Measurements from ENCODE around the gene SPATA32. TPM values are rescaled to one million over a fixed set of nuclear protein-coding genes. Genes with fewer than 3 reads are reported as not detected.
A peak's percentile ranks its signal among the peaks of the same experiment; 100 is the strongest.
"Not testable (repeated sequence)": the region's sequence is repeated elsewhere in the genome, so short reads cannot be mapped to it uniquely, and the experiment has no call there.

Gene SPATA32
- total RNA-seq, 1 donor from 2014 or later, result not detected

DNA sequence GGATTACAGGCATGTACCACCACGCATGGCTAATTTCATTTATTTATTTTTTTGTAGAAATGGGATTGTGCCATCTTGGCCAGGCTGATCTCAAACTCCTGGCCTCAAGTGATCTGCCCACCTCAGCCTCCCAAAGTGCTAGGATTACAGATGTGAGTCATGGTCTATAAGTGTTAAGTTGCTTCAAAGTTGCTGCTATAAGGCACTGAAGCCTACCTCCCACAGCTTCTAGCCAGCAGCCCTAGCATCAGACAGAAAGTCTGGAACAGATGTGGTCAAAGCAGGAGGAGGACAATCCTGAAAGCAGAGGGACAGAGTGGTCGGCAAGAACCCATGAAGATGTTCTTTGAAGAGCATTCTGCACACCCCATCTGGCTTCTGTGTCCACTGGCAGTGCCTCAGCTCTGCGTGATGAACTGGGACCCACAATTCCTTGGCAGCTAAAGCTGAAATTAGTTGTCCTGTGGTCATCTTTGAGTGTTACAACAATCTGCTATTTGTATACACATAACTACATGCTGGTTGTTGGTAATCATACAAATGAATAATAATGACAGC lies 43.7 kb upstream of the SPATA32 start:
- TF ChIP-seq POLR2AphosphoS5 (IDR thresholded peaks at IDR 0.05; ENCODE audit: insufficient read depth in 1 of 2, low read depth in 1 of 2) (no peak), CTCF (IDR thresholded peaks at IDR 0.05) (no peak), POLR2A (IDR thresholded peaks at IDR 0.05) (no peak)
- no peak for DNase-seq (ENCODE audit: extremely low spot score in 2 of 2)
- intact Hi-C loops (cut with DNase I), result no loop called here
- no peak overlapping the region for H3K4me3 ChIP-seq
- H3K4me1 ChIP-seq, result peaks cover 77% of the 10 kb centered on the region
- H3K9me3 ChIP-seq, result no peaks in the 10 kb centered on the region
- H3K36me3 ChIP-seq, result no peaks in the 10 kb centered on the region
- H3K27ac ChIP-seq, result peak overlapping the region; percentile 92
- no peaks in the 10 kb centered on the region for H3K27me3 ChIP-seq

DNA sequence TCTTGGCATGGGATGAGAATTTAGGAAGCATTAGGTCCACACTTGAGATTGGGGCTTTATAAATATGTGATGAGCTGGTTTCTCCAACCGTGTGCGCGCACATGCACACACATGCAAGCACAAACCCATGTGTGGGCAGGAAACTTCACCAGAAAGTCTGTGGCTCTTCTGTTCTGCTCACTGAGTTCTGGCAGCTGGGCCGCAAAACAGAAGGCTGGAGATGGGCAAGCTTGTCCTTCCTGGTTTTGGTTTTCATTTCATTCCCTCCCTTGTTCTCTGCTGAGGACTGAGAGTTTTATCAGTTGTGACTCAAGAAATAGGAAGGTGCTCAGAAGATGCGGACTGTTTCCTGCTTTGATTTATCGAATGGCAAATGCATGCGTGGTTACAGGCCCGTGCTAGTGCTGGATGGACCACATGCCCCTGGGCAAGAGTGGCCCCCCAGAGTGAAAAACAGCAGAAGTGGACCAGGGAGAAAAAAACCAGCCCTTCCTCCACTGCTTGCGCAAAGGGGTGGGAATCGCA lies 40.8 kb upstream of the SPATA32 start:
- H3K4me1 ChIP-seq, result peaks cover 76% of the 10 kb centered on the region
- H3K36me3 ChIP-seq, result no peaks in the 10 kb centered on the region
- intact Hi-C loops (cut with DNase I), result no loop called here
- H3K27ac ChIP-seq, result peak overlapping the region; percentile 79
- no peaks in the 10 kb centered on the region for H3K27me3 ChIP-seq
- peak; percentile 22 to 35 for TF ChIP-seq POLR2AphosphoS5 (IDR thresholded peaks at IDR 0.05; ENCODE audit: insufficient read depth in 1 of 2, low read depth in 1 of 2)
- no peak for TF ChIP-seq POLR2A (IDR thresholded peaks at IDR 0.05)
- H3K4me3 ChIP-seq, result no peak overlapping the region
- no peak for DNase-seq (ENCODE audit: extremely low spot score in 2 of 2)
- no peaks in the 10 kb centered on the region for H3K9me3 ChIP-seq

DNA sequence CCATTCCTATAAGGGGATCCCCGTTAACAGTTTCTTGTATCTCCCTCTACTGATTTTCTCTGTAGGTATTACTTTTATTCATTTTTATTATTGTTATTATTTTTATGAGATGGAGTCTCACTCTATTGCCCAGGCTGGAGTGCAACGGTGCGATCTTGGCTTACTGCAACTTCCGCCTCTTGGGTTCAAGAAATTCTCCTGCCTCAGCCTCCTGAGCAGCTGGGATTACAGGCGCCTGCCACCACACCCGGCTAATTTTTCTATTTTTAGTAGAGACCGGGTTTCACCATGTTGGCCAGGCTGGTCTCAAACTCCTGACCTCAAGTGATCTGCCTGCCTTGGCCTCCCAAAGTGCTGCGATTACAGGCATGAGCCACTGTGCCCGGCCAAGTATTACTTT lies 40.3 kb upstream of the SPATA32 start:
- peaks cover 76% of the 10 kb centered on the region for H3K4me1 ChIP-seq
- H3K27ac ChIP-seq, result peak overlapping the region; percentile 79
- DNase-seq (ENCODE audit: extremely low spot score in 2 of 2); intact Hi-C loops (cut with DNase I); H3K27me3 ChIP-seq; H3K36me3 ChIP-seq; H3K9me3 ChIP-seq; H3K4me3 ChIP-seq: not testable (repeated sequence)

- Histone ChIP-seq H3K36me3 (no peaks in the 10 kb centered on the region), H3K4me1 (peaks cover 76% of the 10 kb centered on the region), H3K27me3 (no peaks in the 10 kb centered on the region), H3K9me3 (no peaks in the 10 kb centered on the region), H3K4me3 (no peak overlapping the region), H3K27ac (peak overlapping the region; percentile 79)
- DNase-seq (ENCODE audit: extremely low spot score in 2 of 2), result no peak
- intact Hi-C loops (cut with DNase I), result no loop called here
- TF ChIP-seq CTCF (IDR thresholded peaks at IDR 0.05), result no peak
Measured at GRCh38 chr17:45301674-45302073, 39.8 kb upstream of the SPATA32 start.

DNA sequence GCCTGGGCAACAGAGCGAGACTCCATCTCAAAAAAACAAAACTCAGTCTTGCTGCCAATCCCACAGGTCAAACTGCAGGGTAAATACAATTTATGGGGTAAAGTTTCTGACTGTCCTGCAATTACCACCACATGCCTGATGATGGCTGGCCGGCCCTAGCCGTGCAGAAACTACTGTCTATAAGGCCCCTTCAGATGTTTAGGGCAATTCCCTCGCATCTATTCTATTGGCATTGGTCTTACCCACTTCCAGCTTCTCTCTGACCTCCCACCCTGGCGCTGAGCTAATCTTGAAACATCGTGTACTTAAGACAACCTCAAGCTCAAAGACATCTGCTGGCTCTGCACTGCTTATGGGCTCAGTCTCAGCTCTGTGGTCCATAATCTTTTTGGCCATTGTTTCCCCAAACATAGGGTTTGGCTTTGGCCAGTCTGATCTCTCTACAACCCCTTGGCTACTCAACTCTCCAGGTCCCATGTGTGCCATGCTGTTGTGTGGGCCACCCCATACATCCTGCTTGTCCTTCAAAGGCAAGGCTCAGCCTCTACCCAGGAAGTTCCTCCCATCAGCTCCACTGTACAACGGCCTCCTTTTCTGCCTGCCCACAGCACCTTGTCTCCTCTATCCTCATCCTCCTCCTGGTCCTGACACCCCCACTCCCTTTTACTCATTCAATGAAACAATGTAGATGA lies 38.3 kb upstream of the SPATA32 start:
- no peak for DNase-seq (ENCODE audit: extremely low spot score in 2 of 2)
- H3K27ac ChIP-seq, result peak overlapping the region; percentile 79
- H3K36me3 ChIP-seq, result no peaks in the 10 kb centered on the region
- no peaks in the 10 kb centered on the region for H3K27me3 ChIP-seq
- H3K9me3 ChIP-seq, result no peaks in the 10 kb centered on the region
- no peak for TF ChIP-seq POLR2A (IDR thresholded peaks at IDR 0.05)
- TF ChIP-seq POLR2AphosphoS5 (IDR thresholded peaks at IDR 0.05; ENCODE audit: insufficient read depth in 1 of 2, low read depth in 1 of 2), result no peak
- TF ChIP-seq CTCF (IDR thresholded peaks at IDR 0.05), result no peak
- no peak overlapping the region for H3K4me3 ChIP-seq
- intact Hi-C loops (cut with DNase I), result no loop called here
- H3K4me1 ChIP-seq, result peaks cover 76% of the 10 kb centered on the region

- Histone ChIP-seq H3K4me3 (no peak overlapping the region), H3K9me3 (no peaks in the 10 kb centered on the region), H3K36me3 (no peaks in the 10 kb centered on the region), H3K27me3 (no peaks in the 10 kb centered on the region), H3K4me1 (peaks cover 80% of the 10 kb centered on the region), H3K27ac (peak overlapping the region; percentile 79)
- intact Hi-C loops (cut with DNase I), result no loop called here
- no peak for DNase-seq (ENCODE audit: extremely low spot score in 2 of 2)
- TF ChIP-seq CTCF (IDR thresholded peaks at IDR 0.05) (no peak), POLR2A (IDR thresholded peaks at IDR 0.05) (no peak), POLR2AphosphoS5 (IDR thresholded peaks at IDR 0.05; ENCODE audit: insufficient read depth in 1 of 2, low read depth in 1 of 2) (no peak)
Measured at GRCh38 chr17:45299361-45299760, 37.5 kb upstream of the SPATA32 start.
